ENCODE measurements around the gene TIGD2.

The TIGD2 gene

DNA sequence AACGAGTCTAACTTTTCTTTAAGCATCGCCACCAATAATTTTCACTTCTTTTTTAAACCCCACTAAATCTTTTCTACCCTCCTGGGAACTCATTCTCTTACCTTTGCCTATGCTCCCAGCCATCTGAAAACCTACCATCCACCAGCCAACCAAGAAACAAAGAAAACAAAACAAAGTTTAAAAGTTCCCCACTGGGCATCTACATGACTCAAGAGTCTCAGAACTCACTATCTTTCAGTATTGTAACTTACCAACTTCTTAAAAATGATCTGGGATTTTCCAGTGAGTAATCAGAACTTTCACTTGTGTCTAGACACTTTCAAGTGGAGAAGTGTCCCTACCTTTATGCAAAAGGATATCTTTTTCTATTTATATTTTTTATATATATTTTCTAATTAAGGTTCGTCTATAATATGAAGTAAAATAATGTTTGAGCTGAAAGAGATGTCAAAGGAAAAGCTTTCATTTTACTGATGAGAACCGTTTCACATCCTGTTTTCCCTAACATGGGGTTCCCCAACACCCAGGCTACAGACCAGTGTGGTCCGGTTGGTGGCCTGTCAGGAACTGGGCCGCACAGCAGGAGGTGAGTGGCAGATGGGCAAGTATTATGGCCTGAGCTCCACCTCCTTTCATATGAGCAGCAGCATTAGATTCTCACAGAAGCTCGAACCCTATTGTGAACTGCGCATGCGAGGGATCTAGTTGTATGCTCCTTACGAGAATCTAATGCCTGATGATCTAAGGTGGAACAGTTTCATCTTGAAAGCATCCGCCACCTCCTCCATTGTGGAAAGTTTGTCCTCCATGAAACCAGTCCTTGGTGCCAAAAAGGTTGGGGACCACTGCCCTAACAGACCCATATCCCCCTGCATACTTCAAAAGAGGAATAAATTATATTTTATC is 9.8 kb upstream of the TIGD2 start:
- Histone ChIP-seq H3K36me3 (no peaks in the 10 kb centered on the region), H3K4me1 (no peaks in the 10 kb centered on the region), H3K27me3 (peaks cover 6% of the 10 kb centered on the region; the same call in 1 of the 2 replicates), H3K4me3 (ENCODE audit: low read depth, low read length) (no peak overlapping the region), H3K9me3 (no peaks in the 10 kb centered on the region; the same call in 1 of the 2 replicates)
- DNase-seq: no peak
- TF ChIP-seq, protein P1, sequence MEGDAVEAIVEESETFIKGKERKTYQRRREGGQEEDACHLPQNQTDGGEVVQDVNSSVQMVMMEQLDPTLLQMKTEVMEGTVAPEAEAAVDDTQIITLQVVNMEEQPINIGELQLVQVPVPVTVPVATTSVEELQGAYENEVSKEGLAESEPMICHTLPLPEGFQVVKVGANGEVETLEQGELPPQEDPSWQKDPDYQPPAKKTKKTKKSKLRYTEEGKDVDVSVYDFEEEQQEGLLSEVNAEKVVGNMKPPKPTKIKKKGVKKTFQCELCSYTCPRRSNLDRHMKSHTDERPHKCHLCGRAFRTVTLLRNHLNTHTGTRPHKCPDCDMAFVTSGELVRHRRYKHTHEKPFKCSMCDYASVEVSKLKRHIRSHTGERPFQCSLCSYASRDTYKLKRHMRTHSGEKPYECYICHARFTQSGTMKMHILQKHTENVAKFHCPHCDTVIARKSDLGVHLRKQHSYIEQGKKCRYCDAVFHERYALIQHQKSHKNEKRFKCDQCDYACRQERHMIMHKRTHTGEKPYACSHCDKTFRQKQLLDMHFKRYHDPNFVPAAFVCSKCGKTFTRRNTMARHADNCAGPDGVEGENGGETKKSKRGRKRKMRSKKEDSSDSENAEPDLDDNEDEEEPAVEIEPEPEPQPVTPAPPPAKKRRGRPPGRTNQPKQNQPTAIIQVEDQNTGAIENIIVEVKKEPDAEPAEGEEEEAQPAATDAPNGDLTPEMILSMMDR (IDR thresholded peaks at IDR 0.05; ENCODE audit: low read depth, low read length): no peak

DNA sequence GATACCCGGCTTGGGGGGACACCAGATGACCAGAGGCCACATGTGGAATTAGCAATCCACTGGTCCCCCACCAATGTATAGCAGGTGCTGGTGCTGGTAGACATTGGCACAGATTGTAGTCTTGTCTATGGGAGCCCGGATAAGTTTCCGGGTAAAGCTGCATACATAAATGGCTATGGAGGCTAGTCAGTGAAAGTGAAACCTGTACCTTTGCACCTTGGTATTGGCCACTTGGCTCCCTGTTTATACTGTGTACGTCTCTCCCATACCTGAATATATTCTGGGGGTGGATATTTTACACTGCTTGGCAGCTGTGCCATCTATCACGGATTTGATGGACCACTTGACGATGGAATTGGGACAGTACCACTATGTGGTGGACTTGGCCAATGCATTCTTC is 5.6 kb upstream of the TIGD2 start:
- Histone ChIP-seq H3K4me1 (no peaks in the 10 kb centered on the region), H3K36me3 (no peaks in the 10 kb centered on the region), H3K27me3 (peaks cover 13% of the 10 kb centered on the region), H3K9me3 (no peaks in the 10 kb centered on the region; the same call in 1 of the 2 replicates), H3K4me3 (ENCODE audit: low read depth, low read length) (no peak overlapping the region)
- no peak for DNase-seq
- TF ChIP-seq, protein P1 (IDR thresholded peaks at IDR 0.05; ENCODE audit: low read depth, low read length): no peak

DNA sequence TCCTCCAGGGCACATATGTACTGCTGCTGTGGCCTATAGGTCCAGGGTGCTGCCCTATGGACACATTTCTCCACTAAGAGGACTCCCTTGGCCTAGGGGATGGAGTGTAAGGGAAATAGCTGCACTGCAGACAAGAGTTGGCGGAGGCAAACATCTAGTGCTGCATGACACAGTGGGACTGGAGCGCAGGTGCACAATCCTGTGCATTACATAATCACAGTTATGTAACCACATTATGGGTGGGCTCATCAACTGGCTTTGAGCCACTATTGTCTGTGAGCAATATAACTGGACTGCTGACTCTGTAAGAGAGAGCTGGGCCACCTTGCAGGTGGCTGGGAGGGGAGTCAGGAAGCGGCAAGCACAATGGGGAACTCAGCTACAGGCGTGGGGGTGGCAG is 3.2 kb upstream of the TIGD2 start:
- H3K9me3 ChIP-seq: no peaks in the 10 kb centered on the region; the same call in 1 of the 2 replicates
- H3K4me3 ChIP-seq (ENCODE audit: low read depth, low read length): no peak overlapping the region
- TF ChIP-seq, protein P1 (IDR thresholded peaks at IDR 0.05; ENCODE audit: low read depth, low read length): no peak
- peaks cover 16% of the 10 kb centered on the region for H3K27me3 ChIP-seq
- H3K36me3 ChIP-seq: no peaks in the 10 kb centered on the region
- no peak for DNase-seq
- H3K4me1 ChIP-seq: no peaks in the 10 kb centered on the region; the same call in 1 of the 2 replicates

DNA sequence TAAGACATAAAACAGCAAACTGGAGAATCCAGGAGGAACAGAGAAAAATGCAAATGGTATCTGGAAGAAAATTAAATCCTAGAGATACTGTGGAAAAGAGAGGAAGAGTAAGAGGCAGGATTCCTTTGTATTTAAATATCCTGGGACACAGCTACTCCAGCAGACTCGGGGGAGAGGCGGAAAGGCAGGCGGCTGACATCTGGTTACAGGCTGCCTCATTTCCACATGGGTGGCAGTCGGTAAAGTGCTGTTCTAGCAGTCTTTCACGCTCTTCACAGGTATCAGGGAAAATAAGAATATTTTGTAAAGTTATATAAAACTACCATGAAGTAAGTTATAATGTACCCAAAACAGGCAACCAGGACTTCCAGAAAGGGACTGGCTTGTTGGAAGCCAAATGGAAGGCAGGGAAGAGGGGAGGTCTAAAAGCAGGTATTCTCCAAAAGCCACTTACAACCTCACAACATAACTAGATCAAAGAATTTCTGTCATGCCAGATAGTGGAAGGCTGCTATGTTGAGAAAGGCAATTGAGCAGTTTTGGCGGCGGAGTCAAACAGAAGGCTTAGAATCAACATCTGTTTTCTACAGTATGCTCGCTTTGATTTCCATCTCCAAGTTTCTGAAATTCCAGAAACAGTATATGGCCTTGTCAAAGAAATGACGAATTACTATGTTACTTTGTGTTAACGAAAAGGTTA is 1.3 kb upstream of the TIGD2 start:
- H3K4me3 ChIP-seq (ENCODE audit: low read depth, low read length): peak overlapping the region; percentile 70
- H3K36me3 ChIP-seq: no peaks in the 10 kb centered on the region
- peaks cover 16% of the 10 kb centered on the region for H3K27me3 ChIP-seq
- TF ChIP-seq, protein P1 (IDR thresholded peaks at IDR 0.05; ENCODE audit: low read depth, low read length): no peak
- no peaks in the 10 kb centered on the region; the same call in 1 of the 2 replicates for H3K4me1 ChIP-seq
- no peaks in the 10 kb centered on the region for H3K9me3 ChIP-seq
- DNase-seq: no peak

DNA sequence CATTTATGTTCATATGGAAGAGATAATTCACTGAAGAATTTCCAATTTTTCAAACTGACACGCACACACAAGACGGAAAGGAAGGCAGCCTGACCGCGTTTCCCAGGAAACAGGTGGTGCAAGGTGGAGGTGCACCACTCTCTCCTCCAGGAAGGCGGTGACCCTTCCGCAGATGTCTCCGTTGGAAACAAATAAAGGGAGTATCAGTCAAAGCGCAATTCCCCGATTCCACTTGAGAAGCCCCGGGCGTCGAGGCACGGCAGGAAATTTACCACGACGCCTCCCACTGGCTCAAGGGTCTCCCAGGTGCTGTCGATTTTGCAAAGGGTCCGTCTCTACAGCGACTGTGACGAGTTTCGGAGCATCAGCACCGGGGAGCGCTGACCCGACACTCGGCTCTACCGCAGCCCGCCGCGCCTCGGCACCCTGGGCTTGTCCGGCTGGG is 770 bp upstream of the TIGD2 start:
- Histone ChIP-seq H3K27me3 (peaks cover 16% of the 10 kb centered on the region), H3K36me3 (no peaks in the 10 kb centered on the region), H3K4me3 (ENCODE audit: low read depth, low read length) (peak overlapping the region; percentile 70), H3K9me3 (no peaks in the 10 kb centered on the region), H3K4me1 (no peaks in the 10 kb centered on the region; the same call in 1 of the 2 replicates)
- no peak for DNase-seq
- TF ChIP-seq, protein P1 (IDR thresholded peaks at IDR 0.05; ENCODE audit: low read depth, low read length): no peak

Measured in BE2C (cell line).